Measurements from ENCODE around the gene IFIT3.
"Not testable (repeated sequence)": the region's sequence is repeated elsewhere in the genome, so short reads cannot be mapped to it uniquely, and the experiment has no call there.

IFIT3 gene

GRCh38 chr10:89329151-89329550, 1.4 kb downstream of the IFIT3 start:
- in situ Hi-C loops (cut with HindIII; ENCODE audit: low pct_ligation_motif_present, low pct_unique_long_range_greater_than_20kb, low sequenced_read_pairs) = no loop called here

GRCh38 chr10:89330014-89330413, 2.2 kb downstream of the IFIT3 start:
- DNase-seq; in situ Hi-C loops (cut with HindIII; ENCODE audit: low pct_ligation_motif_present, low pct_unique_long_range_greater_than_20kb, low sequenced_read_pairs): not testable (repeated sequence)

More at GRCh38 chr10:89329151-89329550, 1.4 kb downstream of the IFIT3 start:
- DNase-seq = no peak

GRCh38 chr10:89330537-89331212, 2.9 kb downstream of the IFIT3 start:
- in situ Hi-C loops (cut with HindIII; ENCODE audit: low pct_ligation_motif_present, low pct_unique_long_range_greater_than_20kb, low sequenced_read_pairs) = no loop called here
- no peak for DNase-seq

GRCh38 chr10:89331487-89332122, 3.8 kb downstream of the IFIT3 start:
- DNase-seq; in situ Hi-C loops (cut with HindIII; ENCODE audit: low pct_ligation_motif_present, low pct_unique_long_range_greater_than_20kb, low sequenced_read_pairs): not testable (repeated sequence)

GRCh38 chr10:89332123-89332633, 4.4 kb downstream of the IFIT3 start:
- in situ Hi-C loops (cut with HindIII; ENCODE audit: low pct_ligation_motif_present, low pct_unique_long_range_greater_than_20kb, low sequenced_read_pairs) = no loop called here
- peak; percentile 82 for DNase-seq

- in situ Hi-C loops (cut with HindIII; ENCODE audit: low pct_ligation_motif_present, low pct_unique_long_range_greater_than_20kb, low sequenced_read_pairs) = no loop called here
- no peak for DNase-seq
Observed at GRCh38 chr10:89335226-89335625, 7.4 kb downstream of the IFIT3 start.

GRCh38 chr10:89336241-89336640, 8.4 kb downstream of the IFIT3 start:
- in situ Hi-C loops (cut with HindIII; ENCODE audit: low pct_ligation_motif_present, low pct_unique_long_range_greater_than_20kb, low sequenced_read_pairs) = no loop called here

GRCh38 chr10:89337484-89337883, 9.7 kb downstream of the IFIT3 start:
- peak; percentile 73 for DNase-seq
- in situ Hi-C loops (cut with HindIII; ENCODE audit: low pct_ligation_motif_present, low pct_unique_long_range_greater_than_20kb, low sequenced_read_pairs) = no loop called here

More at GRCh38 chr10:89336241-89336640, 8.4 kb downstream of the IFIT3 start:
- no peak for DNase-seq

GRCh38 chr10:89338713-89339112, 10.9 kb downstream of the IFIT3 start:
- in situ Hi-C loops (cut with HindIII; ENCODE audit: low pct_ligation_motif_present, low pct_unique_long_range_greater_than_20kb, low sequenced_read_pairs) = no loop called here

GRCh38 chr10:89339875-89340274, 12.1 kb downstream of the IFIT3 start:
- in situ Hi-C loops (cut with HindIII; ENCODE audit: low pct_ligation_motif_present, low pct_unique_long_range_greater_than_20kb, low sequenced_read_pairs) = no loop called here
- DNase-seq = no peak

More at GRCh38 chr10:89338713-89339112, 10.9 kb downstream of the IFIT3 start:
- no peak for DNase-seq

GRCh38 chr10:89341649-89342048, 13.9 kb downstream of the IFIT3 start:
- DNase-seq = no peak
- in situ Hi-C loops (cut with HindIII; ENCODE audit: low pct_ligation_motif_present, low pct_unique_long_range_greater_than_20kb, low sequenced_read_pairs) = no loop called here

- in situ Hi-C loops (cut with HindIII; ENCODE audit: low pct_ligation_motif_present, low pct_unique_long_range_greater_than_20kb, low sequenced_read_pairs) = no loop called here
- DNase-seq = peak; percentile 36
Observed at GRCh38 chr10:89342206-89342958, 14.6 kb downstream of the IFIT3 start.

GRCh38 chr10:89343089-89343767, 15.4 kb downstream of the IFIT3 start:
- in situ Hi-C loops (cut with HindIII; ENCODE audit: low pct_ligation_motif_present, low pct_unique_long_range_greater_than_20kb, low sequenced_read_pairs) = no loop called here
- no peak for DNase-seq

GRCh38 chr10:89344156-89344555, 16.4 kb downstream of the IFIT3 start:
- DNase-seq = no peak
- in situ Hi-C loops (cut with HindIII; ENCODE audit: low pct_ligation_motif_present, low pct_unique_long_range_greater_than_20kb, low sequenced_read_pairs) = no loop called here

GRCh38 chr10:89345367-89346000, 17.7 kb downstream of the IFIT3 start:
- in situ Hi-C loops (cut with HindIII; ENCODE audit: low pct_ligation_motif_present, low pct_unique_long_range_greater_than_20kb, low sequenced_read_pairs) = no loop called here
- DNase-seq = no peak

- DNase-seq = no peak
- in situ Hi-C loops (cut with HindIII; ENCODE audit: low pct_ligation_motif_present, low pct_unique_long_range_greater_than_20kb, low sequenced_read_pairs) = no loop called here
Observed at GRCh38 chr10:89346405-89347254, 18.8 kb downstream of the IFIT3 start.

GRCh38 chr10:89347701-89348457, 20.1 kb downstream of the IFIT3 start:
- in situ Hi-C loops (cut with HindIII; ENCODE audit: low pct_ligation_motif_present, low pct_unique_long_range_greater_than_20kb, low sequenced_read_pairs) = no loop called here

More at GRCh38 chr10:89347701-89348457, 20.1 kb downstream of the IFIT3 start:
- no peak for DNase-seq

Data from ACHN (cell line).